ACC112 (cell line): ENCODE measurements around the gene CTTNBP2.

Experiments
- H2AFZ ChIP-seq: fragments of 200-600 bp; sonication (generic); one replicate; pipeline ENCODE4 v1.6.0; 2017; ENCODE audit warnings: antibody characterized with exemption, low read length; ENCODE audit not compliant: unreplicated experiment
- H3K27ac ChIP-seq: fragments of 200-600 bp; sonication (generic); 2 replicates; pipeline ENCODE4 v1.5.1; 2014; ENCODE audit warnings: low read depth, mild to moderate bottlenecking, antibody characterized with exemption, low read length, moderate library complexity
- H3K27me3 ChIP-seq: fragments of 200-600 bp; sonication (generic); 2 replicates; pipeline ENCODE4 v1.6.1; 2014; ENCODE audit warnings: mild to moderate bottlenecking, antibody characterized with exemption, low read length, moderate library complexity, mixed read lengths; ENCODE audit not compliant: insufficient read depth
- H3K36me3 ChIP-seq: fragments of 200-600 bp; sonication (generic); 2 replicates; pipeline ENCODE4 v1.6.1; 2016; ENCODE audit warnings: mild to moderate bottlenecking, antibody characterized with exemption, low read length, moderate library complexity, mixed read lengths; ENCODE audit not compliant: insufficient read depth
- H3K4me1 ChIP-seq: fragments of 200-600 bp; sonication (generic); one replicate; pipeline ENCODE4 v1.6.1; 2016; ENCODE audit warnings: low read length, mixed read lengths; ENCODE audit not compliant: insufficient read depth, unreplicated experiment, control insufficient read depth
- H3K4me3 ChIP-seq: fragments of 200-600 bp; sonication (generic); 2 replicates; pipeline ENCODE4 v1.5.1; 2014; ENCODE audit warnings: mild to moderate bottlenecking, low read depth, low read length
- H3K79me2 ChIP-seq: fragments of 200-600 bp; sonication (generic); one replicate; pipeline ENCODE4 v1.6.0; 2016; ENCODE audit warnings: low read length; ENCODE audit not compliant: control insufficient read depth, unreplicated experiment, insufficient read depth

CTTNBP2 gene

DNA sequence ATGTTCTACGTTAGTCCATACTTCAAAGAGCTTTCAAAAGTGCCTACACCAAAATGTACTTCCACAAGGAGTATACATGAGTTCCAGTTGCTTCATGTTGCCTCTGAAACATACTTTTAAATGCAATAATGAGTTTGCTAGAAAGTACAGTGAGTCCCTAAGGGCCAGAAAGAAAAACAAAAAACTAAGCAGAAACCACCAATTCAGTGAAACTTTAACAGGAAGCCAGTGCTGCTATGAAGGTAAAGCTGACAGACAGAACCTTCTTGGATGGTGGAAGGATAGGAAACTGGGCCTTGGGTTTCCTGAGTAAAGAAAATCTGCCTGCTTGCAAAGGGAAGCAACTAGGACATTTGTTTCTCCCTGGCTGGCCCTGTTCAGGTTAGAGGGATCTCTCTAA lies 104.2 kb downstream of the CTTNBP2 start:
- H3K4me1 ChIP-seq = no peaks in the 10 kb centered on the region
- H3K4me3 ChIP-seq = no peak overlapping the region
- H2AFZ ChIP-seq = no peak overlapping the region
- no peak overlapping the region for H3K27ac ChIP-seq
- H3K79me2 ChIP-seq = no peaks in the 10 kb centered on the region
- no peaks in the 10 kb centered on the region for H3K36me3 ChIP-seq
- peaks cover 18% of the 10 kb centered on the region; the same call in 1 of the 2 replicates for H3K27me3 ChIP-seq

DNA sequence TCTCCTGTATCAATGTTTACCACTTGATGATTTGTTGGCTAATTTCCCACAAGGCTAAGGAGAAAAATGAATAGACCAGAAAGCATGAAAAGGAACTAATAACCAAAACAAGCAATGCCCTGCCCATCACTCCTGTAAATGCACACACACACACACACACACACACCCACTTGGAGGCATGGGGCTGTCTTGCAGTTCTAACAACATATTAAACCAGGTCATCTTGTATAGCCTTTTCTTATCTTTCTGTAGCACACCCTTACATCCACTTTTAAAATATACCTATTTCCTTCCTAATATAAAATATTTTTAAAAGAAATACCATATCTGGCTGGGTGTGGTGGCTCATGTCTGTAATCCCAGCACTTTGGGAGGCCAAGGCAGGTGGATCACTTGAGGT lies 105.3 kb downstream of the CTTNBP2 start:
- Histone ChIP-seq H2AFZ (no peak overlapping the region), H3K4me1 (no peaks in the 10 kb centered on the region), H3K27ac (no peak overlapping the region), H3K79me2 (no peaks in the 10 kb centered on the region), H3K36me3 (no peaks in the 10 kb centered on the region), H3K4me3 (no peak overlapping the region), H3K27me3 (peaks cover 18% of the 10 kb centered on the region; the same call in 1 of the 2 replicates)

DNA sequence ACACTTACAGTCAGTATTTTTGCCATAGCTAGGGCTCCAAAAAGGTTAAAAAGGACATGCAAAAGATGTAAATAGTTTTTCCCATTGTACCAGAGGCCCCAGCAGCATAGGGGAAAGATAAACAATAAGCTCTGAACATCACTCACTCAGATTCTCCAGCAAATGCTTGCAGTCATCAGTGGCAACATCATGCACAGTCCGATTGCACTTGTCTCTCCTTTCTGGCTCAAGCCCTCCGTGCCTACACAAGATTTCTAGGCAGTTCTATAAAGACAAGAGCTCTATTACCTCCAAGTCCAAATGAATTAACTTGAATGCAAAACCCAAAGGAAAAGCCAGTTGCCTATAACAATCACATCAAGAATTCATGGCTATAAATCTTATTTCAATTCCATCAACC lies 106.3 kb downstream of the CTTNBP2 start:
- no peaks in the 10 kb centered on the region for H3K36me3 ChIP-seq
- H3K79me2 ChIP-seq = no peaks in the 10 kb centered on the region
- no peak overlapping the region for H2AFZ ChIP-seq
- no peaks in the 10 kb centered on the region for H3K4me1 ChIP-seq
- no peak overlapping the region for H3K4me3 ChIP-seq
- no peak overlapping the region for H3K27ac ChIP-seq
- H3K27me3 ChIP-seq = peaks cover 14% of the 10 kb centered on the region

DNA sequence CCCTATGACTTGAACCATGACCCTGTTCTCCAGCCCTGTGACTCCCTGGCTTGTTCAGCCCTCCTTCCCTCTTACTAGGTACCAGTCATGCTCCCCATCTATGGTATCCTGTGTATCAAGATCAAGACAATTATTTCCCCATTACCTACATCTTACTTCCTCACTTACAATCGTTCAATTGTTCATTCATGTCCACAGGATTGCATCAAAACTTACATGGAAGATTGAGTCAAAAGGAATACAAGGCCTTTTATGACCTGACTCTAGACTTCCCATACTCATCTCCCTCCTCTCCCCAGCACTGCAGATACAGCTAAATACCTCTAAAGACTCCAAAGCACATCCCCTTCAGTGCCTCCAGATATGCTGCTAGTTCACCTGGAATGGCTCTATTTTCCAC lies 109.2 kb downstream of the CTTNBP2 start:
- no peak overlapping the region for H2AFZ ChIP-seq
- H3K36me3 ChIP-seq = no peaks in the 10 kb centered on the region
- H3K4me3 ChIP-seq = no peak overlapping the region
- H3K27me3 ChIP-seq = peaks cover 24% of the 10 kb centered on the region
- H3K27ac ChIP-seq = no peak overlapping the region
- H3K4me1 ChIP-seq = no peaks in the 10 kb centered on the region
- no peaks in the 10 kb centered on the region for H3K79me2 ChIP-seq

DNA sequence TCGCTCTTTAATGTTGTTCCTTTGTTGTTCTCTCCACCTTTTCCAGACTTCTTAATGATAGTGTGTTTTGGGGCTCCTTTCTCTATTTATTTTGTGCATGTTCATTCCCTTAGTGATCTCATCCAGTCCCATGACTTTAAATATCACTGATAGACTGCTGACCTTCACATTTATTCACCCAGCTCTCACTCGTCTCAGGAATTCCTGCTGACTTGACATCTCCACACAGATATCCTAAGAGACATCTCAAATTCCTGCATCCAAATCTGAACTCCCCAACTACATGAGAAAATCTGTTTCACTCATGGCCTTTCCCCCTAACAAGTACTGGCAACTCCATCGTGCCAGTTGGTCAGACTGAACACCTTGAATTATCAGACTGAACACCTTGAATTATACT lies 111.2 kb downstream of the CTTNBP2 start:
- H3K36me3 ChIP-seq = no peaks in the 10 kb centered on the region
- no peak overlapping the region for H3K4me3 ChIP-seq
- peaks cover 23% of the 10 kb centered on the region for H3K27me3 ChIP-seq
- H3K4me1 ChIP-seq = no peaks in the 10 kb centered on the region
- no peak overlapping the region for H2AFZ ChIP-seq
- no peaks in the 10 kb centered on the region for H3K79me2 ChIP-seq
- no peak overlapping the region for H3K27ac ChIP-seq

DNA sequence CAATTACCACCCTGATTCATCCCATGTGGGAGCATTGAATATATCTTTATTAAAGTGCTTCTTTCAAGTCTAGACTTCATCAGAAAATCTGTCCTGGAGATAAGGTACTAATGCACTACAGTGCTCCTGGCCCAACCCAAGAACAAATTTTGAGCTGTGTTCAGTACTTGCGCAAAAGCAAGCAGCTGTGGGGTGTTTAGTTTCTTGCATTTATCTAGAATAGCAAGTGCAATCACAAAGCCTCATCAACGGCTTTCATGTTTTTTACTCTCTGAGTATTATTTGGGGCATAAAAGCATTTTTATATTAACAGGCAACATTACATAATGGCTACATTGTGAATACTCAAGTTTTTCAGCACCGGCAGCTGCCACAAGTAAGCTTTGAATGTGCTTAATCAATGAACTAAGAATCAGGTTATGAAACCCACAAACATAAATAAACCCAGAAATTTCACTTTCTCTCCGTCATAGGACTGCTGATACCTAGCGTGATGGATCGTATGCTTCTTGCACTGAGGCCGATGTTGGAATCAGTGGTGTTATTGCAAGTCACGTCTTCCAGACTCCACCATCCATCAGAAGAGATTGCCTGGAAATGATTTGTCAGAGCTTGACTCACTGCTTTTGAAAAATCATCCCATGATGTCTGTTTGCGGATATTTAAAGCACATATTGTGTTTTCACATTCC lies 113.1 kb downstream of the CTTNBP2 start:
- H3K4me1 ChIP-seq = no peaks in the 10 kb centered on the region
- H2AFZ ChIP-seq = no peak overlapping the region
- H3K4me3 ChIP-seq = no peak overlapping the region
- H3K27me3 ChIP-seq = peaks cover 16% of the 10 kb centered on the region
- no peaks in the 10 kb centered on the region for H3K36me3 ChIP-seq
- no peaks in the 10 kb centered on the region for H3K79me2 ChIP-seq
- H3K27ac ChIP-seq = no peak overlapping the region

DNA sequence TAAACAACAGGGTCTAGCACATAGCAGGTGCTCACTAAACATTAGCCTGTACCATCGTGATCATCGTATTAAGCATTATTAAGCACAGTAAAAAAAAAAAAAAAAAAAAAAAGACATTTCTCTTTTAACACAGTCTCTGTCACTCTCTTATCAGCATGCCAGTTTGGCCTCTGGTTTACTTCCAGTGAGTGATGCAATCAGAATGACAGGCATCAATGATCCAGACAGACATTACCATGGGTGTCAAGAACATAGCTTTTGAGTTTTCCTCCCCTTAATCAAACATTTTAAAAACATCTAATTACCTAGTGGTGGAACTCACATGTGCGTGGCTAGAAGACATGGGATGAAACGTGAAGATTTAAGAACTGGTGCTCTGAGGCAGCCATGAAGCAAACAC lies 115.8 kb downstream of the CTTNBP2 start:
- no peaks in the 10 kb centered on the region for H3K79me2 ChIP-seq
- H3K27ac ChIP-seq = no peak overlapping the region
- H3K4me3 ChIP-seq = no peak overlapping the region
- peaks cover 25% of the 10 kb centered on the region for H3K27me3 ChIP-seq
- H3K36me3 ChIP-seq = no peaks in the 10 kb centered on the region
- no peaks in the 10 kb centered on the region for H3K4me1 ChIP-seq
- H2AFZ ChIP-seq = no peak overlapping the region

DNA sequence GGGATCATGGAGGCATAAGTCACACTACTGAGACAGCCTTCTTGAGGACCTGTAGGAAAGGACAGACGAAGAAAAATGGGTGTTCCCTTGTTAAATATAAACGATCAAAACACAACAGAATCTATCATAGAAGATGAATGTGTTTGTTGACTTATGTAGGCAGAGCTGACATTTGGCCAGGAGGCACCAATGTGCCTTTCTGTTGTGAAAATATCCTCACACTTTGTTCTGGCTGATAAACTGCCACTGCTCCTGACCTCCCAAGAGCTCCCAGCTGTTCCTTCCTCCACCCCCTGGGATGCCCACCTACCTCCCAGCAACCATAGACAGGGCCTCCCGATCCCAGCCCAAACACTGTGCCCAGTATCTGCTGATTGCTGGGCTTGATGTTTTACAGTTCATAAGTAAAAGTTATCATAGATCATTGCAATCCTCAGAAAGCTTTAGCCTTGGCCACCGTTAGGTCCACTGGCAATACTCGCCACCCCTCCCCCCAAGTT lies 116.6 kb downstream of the CTTNBP2 start:
- Histone ChIP-seq H3K79me2 (no peaks in the 10 kb centered on the region), H3K27ac (no peak overlapping the region), H3K4me3 (no peak overlapping the region), H3K27me3 (peaks cover 24% of the 10 kb centered on the region), H3K36me3 (no peaks in the 10 kb centered on the region), H3K4me1 (no peaks in the 10 kb centered on the region), H2AFZ (no peak overlapping the region)

DNA sequence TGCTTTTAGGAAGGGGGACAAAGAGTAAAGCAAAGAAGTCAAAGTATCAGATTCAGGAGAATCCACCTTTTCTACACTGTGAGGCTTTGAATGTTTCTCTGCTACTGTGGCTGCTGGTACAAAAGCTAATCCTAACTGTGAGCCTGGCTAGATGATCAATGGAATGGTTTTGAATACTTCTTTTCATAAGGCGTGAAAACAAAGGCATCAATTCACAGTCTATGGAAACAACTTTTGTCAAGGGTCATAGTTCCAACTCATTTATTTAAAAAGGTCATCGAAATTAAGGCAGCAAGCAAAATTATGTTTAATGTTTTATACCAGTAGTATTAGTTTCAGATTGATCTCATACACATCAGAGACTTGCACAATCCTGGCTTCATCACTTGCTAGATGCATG lies 118.1 kb downstream of the CTTNBP2 start:
- no peak overlapping the region for H3K4me3 ChIP-seq
- H3K4me1 ChIP-seq = no peaks in the 10 kb centered on the region
- H3K27ac ChIP-seq = no peak overlapping the region
- H2AFZ ChIP-seq = no peak overlapping the region
- no peaks in the 10 kb centered on the region for H3K79me2 ChIP-seq
- peaks cover 23% of the 10 kb centered on the region for H3K27me3 ChIP-seq
- H3K36me3 ChIP-seq = no peaks in the 10 kb centered on the region

DNA sequence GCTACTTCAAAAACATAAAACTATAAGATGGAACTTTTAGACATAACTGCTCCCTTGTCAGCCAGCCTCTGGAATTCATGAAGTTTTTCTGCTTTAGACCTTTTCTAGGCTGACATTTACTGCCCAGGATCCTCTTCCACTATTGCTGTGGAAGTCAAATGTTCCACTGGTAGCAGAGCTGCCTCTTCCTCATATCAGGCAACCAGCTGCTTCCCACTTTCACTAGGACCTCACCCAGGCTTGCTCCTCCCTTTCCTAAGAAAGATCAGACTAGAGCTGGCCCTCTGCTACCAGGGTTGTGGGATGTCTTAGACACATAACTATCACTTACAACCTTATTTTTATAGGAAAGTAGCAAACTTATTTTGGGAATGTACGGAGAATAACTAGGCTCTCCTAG lies 121.5 kb downstream of the CTTNBP2 start:
- Histone ChIP-seq H3K4me1 (no peaks in the 10 kb centered on the region), H3K36me3 (no peaks in the 10 kb centered on the region), H3K4me3 (no peak overlapping the region), H3K27ac (no peak overlapping the region), H3K27me3 (peaks cover 23% of the 10 kb centered on the region), H3K79me2 (no peaks in the 10 kb centered on the region), H2AFZ (no peak overlapping the region)
